Stimulated activated CD4-positive, alpha-beta T cell treated with anti-CD3 and anti-CD28 coated beads, Interleukin-1b, Interleukin-23, amount 100 ng/mL, for 4 hours (primary cell): Measurements from ENCODE around the gene MIX23.
A peak's percentile ranks its signal among the peaks of the same experiment; 100 is the strongest.
"Not testable (repeated sequence)": the region's sequence is repeated elsewhere in the genome, so short reads cannot be mapped to it uniquely, and the experiment has no call there.

Experiments
- DNase-seq, 2 donors: peaks; one replicate each; pipeline ENCODE4 v3.0.0-alpha.2; 2020; ENCODE audit warnings: low read depth in 2 of 2

MIX23 gene

GRCh38 chr3:122392868-122393844 lies 10.1 kb upstream of the MIX23 start:
- DNase-seq, result no peak

GRCh38 chr3:122391681-122392446 lies 8.8 kb upstream of the MIX23 start:
- no peak for DNase-seq

- no peak for DNase-seq
Observed at GRCh38 chr3:122390665-122391064, 7.6 kb upstream of the MIX23 start.

- DNase-seq, result no peak
Observed at GRCh38 chr3:122389892-122390291, 6.9 kb upstream of the MIX23 start.

- DNase-seq, result no peak
Observed at GRCh38 chr3:122389197-122389596, 6.2 kb upstream of the MIX23 start.

- no peak for DNase-seq
Observed at GRCh38 chr3:122387709-122388108, 4.7 kb upstream of the MIX23 start.

- peak; percentile 86 to 91 for DNase-seq
Observed at GRCh38 chr3:122383771-122384697, 1.0 kb upstream of the MIX23 start, which contains the start of gene FAM162A. TSS of gene FAM162A (plus strand) at chr3:122384182. CDS start at chr3:122384266, 84 bp downstream.

GRCh38 chr3:122377975-122378374 lies 5.1 kb downstream of the MIX23 start:
- no peak for DNase-seq

GRCh38 chr3:122374034-122374433 lies 9.0 kb downstream of the MIX23 start:
- DNase-seq, result no peak

- no peak for DNase-seq
Observed at GRCh38 chr3:122366379-122366749, 16.7 kb downstream of the MIX23 start.

GRCh38 chr3:122365582-122366378 lies 17.3 kb downstream of the MIX23 start:
- DNase-seq, result not testable (repeated sequence)

- no peak for DNase-seq
Observed at GRCh38 chr3:122365073-122365472, 18.0 kb downstream of the MIX23 start.

- DNase-seq, result no peak
Observed at GRCh38 chr3:122364490-122364889, 18.5 kb downstream of the MIX23 start.

- DNase-seq, result no peak
Observed at GRCh38 chr3:122362026-122362425, 21.0 kb downstream of the MIX23 start.

- DNase-seq, result no peak
Observed at GRCh38 chr3:122358703-122359032, 24.4 kb downstream of the MIX23 start.

- no peak for DNase-seq
Observed at GRCh38 chr3:122357828-122358702, 25.0 kb downstream of the MIX23 start.

- no peak for DNase-seq
Observed at GRCh38 chr3:122356402-122356801, 26.6 kb downstream of the MIX23 start.

GRCh38 chr3:122355612-122356011 lies 27.4 kb downstream of the MIX23 start:
- DNase-seq, result no peak

GRCh38 chr3:122353893-122354401 lies 29.1 kb downstream of the MIX23 start:
- no peak for DNase-seq

GRCh38 chr3:122353215-122353614 lies 29.8 kb downstream of the MIX23 start:
- DNase-seq, result no peak
